ENCODE data around the gene CMTM2. TPM values are rescaled to one million over a fixed set of nuclear protein-coding genes. Genes with fewer than 3 reads are reported as not detected.
A peak's percentile ranks its signal among the peaks of the same experiment; 100 is the strongest.

The CMTM2 gene
- total and polyA plus RNA-seq, 9 of the 15 experiments (the other 6 are each of a cell fraction or from before 2014, with no cell fraction given): not detected

- TF ChIP-seq, protein P1, sequence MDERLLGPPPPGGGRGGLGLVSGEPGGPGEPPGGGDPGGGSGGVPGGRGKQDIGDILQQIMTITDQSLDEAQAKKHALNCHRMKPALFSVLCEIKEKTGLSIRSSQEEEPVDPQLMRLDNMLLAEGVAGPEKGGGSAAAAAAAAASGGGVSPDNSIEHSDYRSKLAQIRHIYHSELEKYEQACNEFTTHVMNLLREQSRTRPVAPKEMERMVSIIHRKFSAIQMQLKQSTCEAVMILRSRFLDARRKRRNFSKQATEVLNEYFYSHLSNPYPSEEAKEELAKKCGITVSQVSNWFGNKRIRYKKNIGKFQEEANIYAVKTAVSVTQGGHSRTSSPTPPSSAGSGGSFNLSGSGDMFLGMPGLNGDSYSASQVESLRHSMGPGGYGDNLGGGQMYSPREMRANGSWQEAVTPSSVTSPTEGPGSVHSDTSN (CRISPR knock-in tag; IDR thresholded peaks at IDR 0.05; ENCODE audit: low read depth): no peak
- TF ChIP-seq, protein P1 (tag; conservative IDR thresholded peaks at IDR 0.05; ENCODE audit: low read depth): peak; percentile 9; the same call in 1 of the 2 replicates
- TF ChIP-seq ZNF184 (CRISPR knock-in tag; IDR thresholded peaks at IDR 0.05): no peak
- TF ChIP-seq NEUROD1 (IDR thresholded peaks at IDR 0.05; ENCODE audit: borderline replicate concordance, low read depth, low read length, partially characterized antibody): no peak
- TF ChIP-seq, protein P2, sequence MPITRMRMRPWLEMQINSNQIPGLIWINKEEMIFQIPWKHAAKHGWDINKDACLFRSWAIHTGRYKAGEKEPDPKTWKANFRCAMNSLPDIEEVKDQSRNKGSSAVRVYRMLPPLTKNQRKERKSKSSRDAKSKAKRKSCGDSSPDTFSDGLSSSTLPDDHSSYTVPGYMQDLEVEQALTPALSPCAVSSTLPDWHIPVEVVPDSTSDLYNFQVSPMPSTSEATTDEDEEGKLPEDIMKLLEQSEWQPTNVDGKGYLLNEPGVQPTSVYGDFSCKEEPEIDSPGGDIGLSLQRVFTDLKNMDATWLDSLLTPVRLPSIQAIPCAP (CRISPR knock-in tag; IDR thresholded peaks at IDR 0.05; ENCODE audit: borderline replicate concordance): no peak
- TF ChIP-seq C11orf30 (IDR thresholded peaks at IDR 0.05; ENCODE audit: low read depth): peak; percentile 96
- no peak for TF ChIP-seq FIP1L1 (IDR thresholded peaks at IDR 0.05; ENCODE audit: low read depth, low read length, poor library complexity, severe bottlenecking)
- no peak for TF ChIP-seq PML (IDR thresholded peaks at IDR 0.05; ENCODE audit: low read length)
- peak; percentile 45; the same call in 1 of the 2 replicates for TF ChIP-seq ZBTB7A (IDR thresholded peaks at IDR 0.05; ENCODE audit: borderline replicate concordance, control insufficient read depth, low read depth, low read length)
- peak; percentile 63; the same call in 1 of the 2 replicates for TF ChIP-seq MYC (IDR thresholded peaks at IDR 0.05; ENCODE audit: low read depth, low read length)
- no peak for TF ChIP-seq MYC (CRISPR knock-in tag; IDR thresholded peaks at IDR 0.05; ENCODE audit: borderline replicate concordance, low read depth)
- TF ChIP-seq MAFK (IDR thresholded peaks at IDR 0.05; ENCODE audit: low read length): peak; percentile 88
- peak; percentile 91 for TF ChIP-seq MAFG (tag; conservative IDR thresholded peaks at IDR 0.05)
- TF ChIP-seq, protein P3, sequence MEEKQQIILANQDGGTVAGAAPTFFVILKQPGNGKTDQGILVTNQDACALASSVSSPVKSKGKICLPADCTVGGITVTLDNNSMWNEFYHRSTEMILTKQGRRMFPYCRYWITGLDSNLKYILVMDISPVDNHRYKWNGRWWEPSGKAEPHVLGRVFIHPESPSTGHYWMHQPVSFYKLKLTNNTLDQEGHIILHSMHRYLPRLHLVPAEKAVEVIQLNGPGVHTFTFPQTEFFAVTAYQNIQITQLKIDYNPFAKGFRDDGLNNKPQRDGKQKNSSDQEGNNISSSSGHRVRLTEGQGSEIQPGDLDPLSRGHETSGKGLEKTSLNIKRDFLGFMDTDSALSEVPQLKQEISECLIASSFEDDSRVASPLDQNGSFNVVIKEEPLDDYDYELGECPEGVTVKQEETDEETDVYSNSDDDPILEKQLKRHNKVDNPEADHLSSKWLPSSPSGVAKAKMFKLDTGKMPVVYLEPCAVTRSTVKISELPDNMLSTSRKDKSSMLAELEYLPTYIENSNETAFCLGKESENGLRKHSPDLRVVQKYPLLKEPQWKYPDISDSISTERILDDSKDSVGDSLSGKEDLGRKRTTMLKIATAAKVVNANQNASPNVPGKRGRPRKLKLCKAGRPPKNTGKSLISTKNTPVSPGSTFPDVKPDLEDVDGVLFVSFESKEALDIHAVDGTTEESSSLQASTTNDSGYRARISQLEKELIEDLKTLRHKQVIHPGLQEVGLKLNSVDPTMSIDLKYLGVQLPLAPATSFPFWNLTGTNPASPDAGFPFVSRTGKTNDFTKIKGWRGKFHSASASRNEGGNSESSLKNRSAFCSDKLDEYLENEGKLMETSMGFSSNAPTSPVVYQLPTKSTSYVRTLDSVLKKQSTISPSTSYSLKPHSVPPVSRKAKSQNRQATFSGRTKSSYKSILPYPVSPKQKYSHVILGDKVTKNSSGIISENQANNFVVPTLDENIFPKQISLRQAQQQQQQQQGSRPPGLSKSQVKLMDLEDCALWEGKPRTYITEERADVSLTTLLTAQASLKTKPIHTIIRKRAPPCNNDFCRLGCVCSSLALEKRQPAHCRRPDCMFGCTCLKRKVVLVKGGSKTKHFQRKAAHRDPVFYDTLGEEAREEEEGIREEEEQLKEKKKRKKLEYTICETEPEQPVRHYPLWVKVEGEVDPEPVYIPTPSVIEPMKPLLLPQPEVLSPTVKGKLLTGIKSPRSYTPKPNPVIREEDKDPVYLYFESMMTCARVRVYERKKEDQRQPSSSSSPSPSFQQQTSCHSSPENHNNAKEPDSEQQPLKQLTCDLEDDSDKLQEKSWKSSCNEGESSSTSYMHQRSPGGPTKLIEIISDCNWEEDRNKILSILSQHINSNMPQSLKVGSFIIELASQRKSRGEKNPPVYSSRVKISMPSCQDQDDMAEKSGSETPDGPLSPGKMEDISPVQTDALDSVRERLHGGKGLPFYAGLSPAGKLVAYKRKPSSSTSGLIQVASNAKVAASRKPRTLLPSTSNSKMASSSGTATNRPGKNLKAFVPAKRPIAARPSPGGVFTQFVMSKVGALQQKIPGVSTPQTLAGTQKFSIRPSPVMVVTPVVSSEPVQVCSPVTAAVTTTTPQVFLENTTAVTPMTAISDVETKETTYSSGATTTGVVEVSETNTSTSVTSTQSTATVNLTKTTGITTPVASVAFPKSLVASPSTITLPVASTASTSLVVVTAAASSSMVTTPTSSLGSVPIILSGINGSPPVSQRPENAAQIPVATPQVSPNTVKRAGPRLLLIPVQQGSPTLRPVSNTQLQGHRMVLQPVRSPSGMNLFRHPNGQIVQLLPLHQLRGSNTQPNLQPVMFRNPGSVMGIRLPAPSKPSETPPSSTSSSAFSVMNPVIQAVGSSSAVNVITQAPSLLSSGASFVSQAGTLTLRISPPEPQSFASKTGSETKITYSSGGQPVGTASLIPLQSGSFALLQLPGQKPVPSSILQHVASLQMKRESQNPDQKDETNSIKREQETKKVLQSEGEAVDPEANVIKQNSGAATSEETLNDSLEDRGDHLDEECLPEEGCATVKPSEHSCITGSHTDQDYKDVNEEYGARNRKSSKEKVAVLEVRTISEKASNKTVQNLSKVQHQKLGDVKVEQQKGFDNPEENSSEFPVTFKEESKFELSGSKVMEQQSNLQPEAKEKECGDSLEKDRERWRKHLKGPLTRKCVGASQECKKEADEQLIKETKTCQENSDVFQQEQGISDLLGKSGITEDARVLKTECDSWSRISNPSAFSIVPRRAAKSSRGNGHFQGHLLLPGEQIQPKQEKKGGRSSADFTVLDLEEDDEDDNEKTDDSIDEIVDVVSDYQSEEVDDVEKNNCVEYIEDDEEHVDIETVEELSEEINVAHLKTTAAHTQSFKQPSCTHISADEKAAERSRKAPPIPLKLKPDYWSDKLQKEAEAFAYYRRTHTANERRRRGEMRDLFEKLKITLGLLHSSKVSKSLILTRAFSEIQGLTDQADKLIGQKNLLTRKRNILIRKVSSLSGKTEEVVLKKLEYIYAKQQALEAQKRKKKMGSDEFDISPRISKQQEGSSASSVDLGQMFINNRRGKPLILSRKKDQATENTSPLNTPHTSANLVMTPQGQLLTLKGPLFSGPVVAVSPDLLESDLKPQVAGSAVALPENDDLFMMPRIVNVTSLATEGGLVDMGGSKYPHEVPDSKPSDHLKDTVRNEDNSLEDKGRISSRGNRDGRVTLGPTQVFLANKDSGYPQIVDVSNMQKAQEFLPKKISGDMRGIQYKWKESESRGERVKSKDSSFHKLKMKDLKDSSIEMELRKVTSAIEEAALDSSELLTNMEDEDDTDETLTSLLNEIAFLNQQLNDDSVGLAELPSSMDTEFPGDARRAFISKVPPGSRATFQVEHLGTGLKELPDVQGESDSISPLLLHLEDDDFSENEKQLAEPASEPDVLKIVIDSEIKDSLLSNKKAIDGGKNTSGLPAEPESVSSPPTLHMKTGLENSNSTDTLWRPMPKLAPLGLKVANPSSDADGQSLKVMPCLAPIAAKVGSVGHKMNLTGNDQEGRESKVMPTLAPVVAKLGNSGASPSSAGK (IDR thresholded peaks at IDR 0.05): peak; percentile 62
Observed at GRCh38 chr16:66551348-66551759, 27.9 kb upstream of the CMTM2 start (continued).

All from K562 (cell line).